Right forelimb (tissue), 1 donor: Measurements from ENCODE around the gene PRM3.

Experiments
- DNase-seq: peaks from one replicate; pipeline ENCODE4 v3.0.0-alpha.2; 2018

PRM3 gene

GRCh38 chr16:11242658-11243057 is 30.8 kb downstream of the PRM3 start:
- no peak for DNase-seq

GRCh38 chr16:11241480-11242204 is 31.8 kb downstream of the PRM3 start:
- DNase-seq: no peak

- no peak for DNase-seq
Observed at GRCh38 chr16:11240636-11241473, 32.6 kb downstream of the PRM3 start.

GRCh38 chr16:11239644-11240632 is 33.5 kb downstream of the PRM3 start:
- DNase-seq: no peak

- DNase-seq: no peak
Observed at GRCh38 chr16:11238272-11239202, 34.9 kb downstream of the PRM3 start.

- no peak for DNase-seq
Observed at GRCh38 chr16:11236461-11237254, 36.8 kb downstream of the PRM3 start.

- DNase-seq: no peak
Observed at GRCh38 chr16:11235703-11235991, 37.8 kb downstream of the PRM3 start.

- DNase-seq: no peak
Observed at GRCh38 chr16:11234884-11235702, 38.3 kb downstream of the PRM3 start.

GRCh38 chr16:11233727-11234376 is 39.6 kb downstream of the PRM3 start:
- DNase-seq: no peak

GRCh38 chr16:11232852-11233726 is 40.3 kb downstream of the PRM3 start:
- DNase-seq: no peak

- DNase-seq: no peak
Observed at GRCh38 chr16:11232302-11232851, 41.1 kb downstream of the PRM3 start.

GRCh38 chr16:11231367-11231970 is 42.0 kb downstream of the PRM3 start:
- DNase-seq: no peak

GRCh38 chr16:11229906-11230305 is 43.5 kb downstream of the PRM3 start:
- DNase-seq: no peak

GRCh38 chr16:11229432-11229831 is 44.0 kb downstream of the PRM3 start:
- no peak for DNase-seq

GRCh38 chr16:11225677-11226549 is 47.5 kb downstream of the PRM3 start:
- DNase-seq: no peak

- no peak for DNase-seq
Observed at GRCh38 chr16:11224894-11225676, 48.3 kb downstream of the PRM3 start.
